HG03066 (cell line): ENCODE measurements around the gene MAP2K5.

Experiments
- ATAC-seq: cut with Tn5 transposase; IDR thresholded peaks from one replicate; pipeline ENCODE4 v1.9.1; 2021; ENCODE audit warnings: low read depth; ENCODE audit not compliant: unreplicated experiment

The MAP2K5 gene

GRCh38 chr15:67716171-67716570 is 173.7 kb downstream of the MAP2K5 start:
- ATAC-seq = no peak

GRCh38 chr15:67717776-67718175 is 175.3 kb downstream of the MAP2K5 start:
- no peak for ATAC-seq

GRCh38 chr15:67719330-67719959 is 176.9 kb downstream of the MAP2K5 start:
- no peak for ATAC-seq

GRCh38 chr15:67720556-67721175 is 178.2 kb downstream of the MAP2K5 start:
- ATAC-seq = no peak

GRCh38 chr15:67722030-67722817 is 179.7 kb downstream of the MAP2K5 start:
- ATAC-seq = no peak

GRCh38 chr15:67723294-67724024 is 181.0 kb downstream of the MAP2K5 start:
- no peak for ATAC-seq

GRCh38 chr15:67724691-67725375 is 182.3 kb downstream of the MAP2K5 start:
- ATAC-seq = no peak

GRCh38 chr15:67730135-67730534 is 187.6 kb downstream of the MAP2K5 start:
- no peak for ATAC-seq

- no peak for ATAC-seq
Observed at GRCh38 chr15:67731112-67731721, 188.7 kb downstream of the MAP2K5 start.

GRCh38 chr15:67732164-67732563 is 189.7 kb downstream of the MAP2K5 start:
- ATAC-seq = no peak

GRCh38 chr15:67732671-67733374 is 190.3 kb downstream of the MAP2K5 start:
- ATAC-seq = no peak

GRCh38 chr15:67735896-67736295 is 193.4 kb downstream of the MAP2K5 start:
- no peak for ATAC-seq

- no peak for ATAC-seq
Observed at GRCh38 chr15:67736810-67737209, 194.3 kb downstream of the MAP2K5 start.

GRCh38 chr15:67738056-67738455 is 195.6 kb downstream of the MAP2K5 start:
- ATAC-seq = no peak

- ATAC-seq = no peak
Observed at GRCh38 chr15:67740405-67740804, 197.9 kb downstream of the MAP2K5 start.

- ATAC-seq = no peak
Observed at GRCh38 chr15:67741308-67741707, 198.8 kb downstream of the MAP2K5 start.

GRCh38 chr15:67743558-67743957 is 201.1 kb downstream of the MAP2K5 start:
- no peak for ATAC-seq

- no peak for ATAC-seq
Observed at GRCh38 chr15:67744331-67745072, 202.0 kb downstream of the MAP2K5 start.
